A673 (cell line): ENCODE measurements around the gene RPL28. TPM values are rescaled to one million over a fixed set of nuclear protein-coding genes. Genes with fewer than 3 reads are reported as not detected.

Experiments
- BruUV-seq: library from RNA; stranded (reverse); fragments of 400-500 nt; replicated peaks from 2 replicates; lab custom pipeline; 2021; lab: Mats Ljungman, UMichigan
- CTCF ChIA-PET: fragments of 300-600 bp; sonication (Branson Sonifier 250); formaldehyde crosslinking; loops from one replicate; lab custom pipeline; 2022; ENCODE audit warnings: antibody characterized with exemption; lab: Charles Lee
- POLR2A ChIA-PET: fragments of 300-600 bp; sonication (Branson Sonifier 250); formaldehyde crosslinking; loops from one replicate; lab custom pipeline; 2022; ENCODE audit warnings: antibody characterized with exemption; ENCODE audit not compliant: low non-redundant PET; lab: Charles Lee
- DNase-seq: peaks from one replicate; pipeline ENCODE4 v3.0.0-alpha.2; 2015; ENCODE audit warnings: low spot score
- H3K27ac ChIP-seq: fragments of 200-600 bp; sonication (generic); 2 replicates; pipeline ENCODE4 v1.5.1; 2016; ENCODE audit warnings: mixed run types, low read depth, mild to moderate bottlenecking, mixed read lengths, antibody characterized with exemption, low read length; ENCODE audit not compliant: poor library complexity, severe bottlenecking
- H3K27me3 ChIP-seq: fragments of 200-600 bp; sonication (generic); replicated peaks from 2 replicates; pipeline ENCODE4 v1.6.1; 2017; ENCODE audit warnings: mixed run types, low read depth, mild to moderate bottlenecking, mixed read lengths, antibody characterized with exemption, low read length; ENCODE audit not compliant: insufficient read depth, poor library complexity
- H3K36me3 ChIP-seq: fragments of 200-600 bp; sonication (generic); 2 replicates; pipeline ENCODE4 v1.6.1; 2016; ENCODE audit warnings: mixed run types, mild to moderate bottlenecking, mixed read lengths, antibody characterized with exemption, low read length; ENCODE audit not compliant: insufficient read depth, poor library complexity, severe bottlenecking
- H3K4me1 ChIP-seq: fragments of 200-600 bp; sonication (generic); 2 replicates; pipeline ENCODE4 v1.6.1; 2017; ENCODE audit warnings: mixed run types, mild to moderate bottlenecking, mixed read lengths, antibody characterized with exemption, low read length; ENCODE audit not compliant: insufficient read depth, poor library complexity, severe bottlenecking
- H3K4me3 ChIP-seq: fragments of 200-600 bp; sonication (generic); 2 replicates; pipeline ENCODE4 v1.5.1; 2016; ENCODE audit warnings: low read depth, mixed run types, mild to moderate bottlenecking, mixed read lengths, low read length; ENCODE audit not compliant: poor library complexity, severe bottlenecking
- H3K9me3 ChIP-seq: fragments of 200-600 bp; sonication (generic); 2 replicates; pipeline ENCODE4 v1.6.1; 2016; ENCODE audit warnings: mixed run types, low read depth, mild to moderate bottlenecking, mixed read lengths, antibody characterized with exemption, low read length; ENCODE audit not compliant: poor library complexity, severe bottlenecking
- CTCF ChIP-seq: fragments of 300-800, 200-600 bp; sonication (generic); conservative IDR thresholded peaks from 2 replicates; pipeline ENCODE4 v1.5.1; 2017; ENCODE audit warnings: low read depth, mild to moderate bottlenecking, antibody characterized with exemption, low read length, moderate library complexity, mixed read lengths
- EZH2 ChIP-seq: fragments of 200-600 bp; sonication (generic); IDR thresholded peaks from 2 replicates; pipeline ENCODE4 v1.6.1; 2017; ENCODE audit warnings: borderline replicate concordance, low read depth, mild to moderate bottlenecking, mixed read lengths, antibody characterized with exemption, low read length; ENCODE audit not compliant: poor library complexity, severe bottlenecking
- intact Hi-C: fragments of 100-400 bp; cut with micrococcal nuclease; formaldehyde crosslinking; loops from one replicate; pipeline ENCODE4 v1.10.0; 2022; ENCODE audit not compliant: unreplicated experiment
- total RNA-seq: library from RNA; stranded (reverse); gene quantifications from 2 replicates; pipeline ENCODE4 v1.2.3, GENCODE V29; 2021

The RPL28 gene
- total RNA-seq, 1 experiment from 2014 or later: 1,380 TPM

GRCh38 chr19:55368701-55369563 is 16.8 kb upstream of the RPL28 start:
- TF ChIP-seq EZH2 (no peak), CTCF (no peak)
- intact Hi-C loops: no loop called here
- POLR2A ChIA-PET: no interaction called here
- H3K9me3 ChIP-seq: no peaks in the 10 kb centered on the region
- no peaks in the 10 kb centered on the region for H3K36me3 ChIP-seq
- CTCF ChIA-PET: interaction anchor here (0.6 to 0.7 kb wide), 2 partner anchors 164 to 209 kb away, joined by 4 to 10 read pairs; no protein-coding TSS in a partner anchor
- no peak for DNase-seq
- peaks cover 15% of the 10 kb centered on the region for H3K27me3 ChIP-seq
- H3K4me3 ChIP-seq: peak overlapping the region; percentile 27
- H3K27ac ChIP-seq: no peak overlapping the region
- H3K4me1 ChIP-seq: no peaks in the 10 kb centered on the region
- no TSS peak for BruUV-seq

- Histone ChIP-seq H3K4me1 (no peaks in the 10 kb centered on the region), H3K9me3 (no peaks in the 10 kb centered on the region), H3K4me3 (peak overlapping the region; percentile 45), H3K27ac (no peak overlapping the region), H3K36me3 (no peaks in the 10 kb centered on the region), H3K27me3 (peaks cover 15% of the 10 kb centered on the region)
- DNase-seq: peak; percentile 77
- CTCF ChIA-PET: interaction anchor here (0.6 kb wide), 1 partner anchor 165 kb away, joined by 10 read pairs; no protein-coding TSS in a partner anchor
- POLR2A ChIA-PET: no interaction called here
- intact Hi-C loops: no loop called here
- TF ChIP-seq EZH2: no peak
- no peak for TF ChIP-seq CTCF
- BruUV-seq: no TSS peak
These were observed 16.0 kb upstream of the RPL28 start for GRCh38 chr19:55369653-55370304.

DNA sequence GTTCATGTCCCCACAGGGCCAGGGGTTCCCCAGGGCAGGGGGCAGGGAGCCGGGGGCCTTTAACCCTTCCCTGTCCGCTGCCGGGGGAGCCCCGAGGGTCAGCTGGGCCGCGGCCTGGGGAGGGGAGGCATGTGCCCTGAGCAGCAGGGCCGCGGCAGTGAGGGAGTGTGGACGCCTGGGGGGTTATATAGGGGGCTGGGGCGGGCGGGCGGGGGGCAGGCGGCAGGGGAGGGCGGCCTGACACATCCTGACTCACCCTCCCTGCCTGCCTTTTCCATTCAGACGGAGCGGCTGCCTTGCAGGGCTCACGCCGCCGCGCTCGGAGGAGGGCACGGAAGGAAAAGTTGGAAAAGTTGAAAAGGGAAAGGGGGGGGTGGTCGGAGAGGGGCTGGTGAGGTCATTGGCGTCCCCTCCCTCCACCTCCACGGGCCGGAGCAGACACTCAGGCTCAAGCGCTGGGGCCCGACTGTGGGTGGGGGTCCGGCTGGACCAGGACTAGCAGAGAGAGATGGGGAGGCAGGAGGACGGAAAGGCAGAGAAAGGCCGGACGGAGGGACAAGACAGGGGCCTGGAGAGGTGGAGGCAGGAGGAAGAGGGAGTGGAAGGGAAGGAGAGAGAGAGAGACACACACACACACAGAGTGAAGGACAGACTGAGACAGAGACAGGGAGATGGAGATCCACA is 15.3 kb upstream of the RPL28 start, which contains the start of gene IL11:
Gene IL11, minus strand, starts transcription at position 159 of the 684 bp plus-strand sequence. Its CDS starts 153 bp downstream, at position 6.
- no peaks in the 10 kb centered on the region for H3K4me1 ChIP-seq
- no peak for DNase-seq
- ChIA-PET CTCF (no interaction called here), POLR2A (no interaction called here)
- no TSS peak for BruUV-seq
- H3K27ac ChIP-seq: no peak within 1 kb of the TSS
- H3K4me3 ChIP-seq: peak within 1 kb of the TSS; percentile 45
- no peaks in the 10 kb centered on the region for H3K9me3 ChIP-seq
- H3K27me3 ChIP-seq: peaks cover 15% of the 10 kb centered on the region
- TF ChIP-seq CTCF: no peak
- no peak for TF ChIP-seq EZH2
- no peaks in the 10 kb centered on the region for H3K36me3 ChIP-seq
- intact Hi-C loops: no loop called here
